Astrocyte (in vitro differentiated cells and primary cell): Measurements from ENCODE around the gene PLA1A. TPM values are rescaled to one million over a fixed set of nuclear protein-coding genes. Genes with fewer than 3 reads are reported as not detected.
A peak's percentile ranks its signal among the peaks of the same experiment; 100 is the strongest.

ENCODE experiments used
- DNase-seq: peaks from one replicate; pipeline ENCODE4 v3.0.0-alpha.2; 2010; ENCODE audit warnings: low read depth
- FAIRE-seq: peaks from 2 replicates; lab custom pipeline; 2011; peaks lifted over from hg19 to GRCh38; lab: Jason Lieb, UNC
- H2AFZ ChIP-seq: 2 replicates; pipeline ENCODE4 v1.6.0; 2012; ENCODE audit warnings: low read depth, low read length, inconsistent platforms
- H3K27ac ChIP-seq: 2 replicates; pipeline ENCODE4 v1.5.1; 2011; ENCODE audit warnings: low read depth, low read length, inconsistent platforms
- H3K27me3 ChIP-seq: 2 replicates; pipeline ENCODE4 v1.6.0; 2011; ENCODE audit warnings: low read length, inconsistent platforms; ENCODE audit not compliant: insufficient read depth
- H3K36me3 ChIP-seq: 2 replicates; pipeline ENCODE4 v1.5.1; 2011; ENCODE audit warnings: low read length, inconsistent platforms; ENCODE audit not compliant: insufficient read depth
- H3K4me1 ChIP-seq: 2 replicates; pipeline ENCODE4 v1.5.1; 2011; ENCODE audit warnings: low read length, inconsistent platforms; ENCODE audit not compliant: insufficient read depth
- H3K4me2 ChIP-seq: 2 replicates; pipeline ENCODE4 v1.6.0; 2012; ENCODE audit warnings: low read length, inconsistent platforms
- H3K4me3 ChIP-seq: 2 replicates; pipeline ENCODE4 v1.5.1; 2011; ENCODE audit warnings: low read depth, mild to moderate bottlenecking, low read length, inconsistent platforms; ENCODE audit not compliant: insufficient read depth
- H3K79me2 ChIP-seq: 2 replicates; pipeline ENCODE4 v1.6.0; 2012; ENCODE audit warnings: mild to moderate bottlenecking, low read length, inconsistent platforms; ENCODE audit not compliant: insufficient read depth
- H3K9ac ChIP-seq: 2 replicates; pipeline ENCODE4 v1.6.0; 2012; ENCODE audit warnings: mild to moderate bottlenecking, low read length, inconsistent platforms
- H3K9me3 ChIP-seq: 2 replicates; pipeline ENCODE4 v1.5.1; 2012; ENCODE audit warnings: low read depth, mild to moderate bottlenecking, low read length, inconsistent platforms; ENCODE audit not compliant: insufficient read depth
- H4K20me1 ChIP-seq: 2 replicates; pipeline ENCODE4 v1.6.0; 2012; ENCODE audit warnings: low read length, inconsistent platforms; ENCODE audit not compliant: insufficient read depth
- H3K27ac Mint-ChIP-seq: one replicate; pipeline ENCODE4 v1.8.0; 2021; ENCODE audit warnings: mild to moderate bottlenecking, mixed read lengths; ENCODE audit not compliant: unreplicated experiment
- H3K27me3 Mint-ChIP-seq: one replicate; pipeline ENCODE4 v1.8.0; 2021; ENCODE audit warnings: low read depth, mixed read lengths; ENCODE audit not compliant: unreplicated experiment
- H3K36me3 Mint-ChIP-seq: one replicate; pipeline ENCODE4 v1.8.0; 2021; ENCODE audit warnings: low read depth, mixed read lengths; ENCODE audit not compliant: unreplicated experiment
- H3K4me1 Mint-ChIP-seq: one replicate; pipeline ENCODE4 v1.8.0; 2021; ENCODE audit warnings: low read depth, mixed read lengths; ENCODE audit not compliant: unreplicated experiment
- H3K4me3 Mint-ChIP-seq: one replicate; pipeline ENCODE4 v1.8.0; 2021; ENCODE audit warnings: mild to moderate bottlenecking, moderate library complexity, mixed read lengths; ENCODE audit not compliant: unreplicated experiment
- H3K9me3 Mint-ChIP-seq: one replicate; pipeline ENCODE4 v1.8.0; 2021; ENCODE audit warnings: mild to moderate bottlenecking, mixed read lengths; ENCODE audit not compliant: unreplicated experiment
- CTCF ChIP-seq: IDR thresholded peaks from 2 replicates; pipeline ENCODE4 v1.5.1; 2011; ENCODE audit warnings: low read depth, mild to moderate bottlenecking, inconsistent platforms, low read length, moderate library complexity; ENCODE audit not compliant: insufficient read depth
- EZH2 ChIP-seq: IDR thresholded peaks from 2 replicates; pipeline ENCODE4 v1.6.1; 2012; ENCODE audit warnings: mild to moderate bottlenecking, low read length, inconsistent platforms; ENCODE audit not compliant: insufficient read depth
- total RNA-seq: library from RNA; stranded (reverse); gene quantifications from 2 replicates; pipeline ENCODE4 v1.2.1, GENCODE V29; 2021

PLA1A gene
- total RNA-seq, 1 donor from 2014 or later: 0.91 TPM

GRCh38 chr3:119604878-119605277 lies 7.2 kb downstream of the PLA1A start:
- no peaks in the 10 kb centered on the region for H4K20me1 ChIP-seq
- peak overlapping the region; percentile 4 for H3K4me2 ChIP-seq
- H3K9me3 ChIP-seq: no peaks in the 10 kb centered on the region
- peak overlapping the region; percentile 36 for H2AFZ ChIP-seq
- no peak overlapping the region for H3K9ac ChIP-seq
- no peaks in the 10 kb centered on the region for H3K79me2 ChIP-seq
- Mint-ChIP-seq H3K27me3 (peaks cover 15% of the 10 kb centered on the region), H3K27ac (no peak overlapping the region), H3K4me1 (peaks cover 10% of the 10 kb centered on the region), H3K36me3 (no peaks in the 10 kb centered on the region), H3K4me3 (no peak overlapping the region), H3K9me3 (no peaks in the 10 kb centered on the region)
- H3K4me1 ChIP-seq: peaks cover 9% of the 10 kb centered on the region
- no peak overlapping the region for H3K27ac ChIP-seq
- H3K4me3 ChIP-seq: no peak overlapping the region
- TF ChIP-seq CTCF (no peak), EZH2 (no peak)
- peaks cover 5% of the 10 kb centered on the region for H3K27me3 ChIP-seq
- DNase-seq: peak; percentile 80
- no peak for FAIRE-seq
- H3K36me3 ChIP-seq: no peaks in the 10 kb centered on the region

GRCh38 chr3:119608405-119609000 lies 10.8 kb downstream of the PLA1A start:
- Histone ChIP-seq H3K36me3 (no peaks in the 10 kb centered on the region), H3K4me3 (no peak overlapping the region), H4K20me1 (no peaks in the 10 kb centered on the region), H3K4me2 (no peak overlapping the region), H3K79me2 (no peaks in the 10 kb centered on the region), H3K9me3 (no peaks in the 10 kb centered on the region), H2AFZ (no peak overlapping the region), H3K4me1 (peaks cover 9% of the 10 kb centered on the region), H3K9ac (no peak overlapping the region), H3K27me3 (peaks cover 7% of the 10 kb centered on the region), H3K27ac (no peak overlapping the region)
- TF ChIP-seq CTCF (no peak), EZH2 (no peak)
- Mint-ChIP-seq H3K4me1 (peaks cover 5% of the 10 kb centered on the region), H3K4me3 (no peak overlapping the region), H3K27me3 (peaks cover 15% of the 10 kb centered on the region), H3K9me3 (peaks cover 12% of the 10 kb centered on the region), H3K27ac (no peak overlapping the region), H3K36me3 (peaks cover 3% of the 10 kb centered on the region)
- DNase-seq: no peak
- no peak for FAIRE-seq

- Histone ChIP-seq H3K4me1 (peaks cover 9% of the 10 kb centered on the region), H3K4me2 (no peak overlapping the region), H3K27me3 (peaks cover 7% of the 10 kb centered on the region), H3K36me3 (no peaks in the 10 kb centered on the region), H3K79me2 (no peaks in the 10 kb centered on the region), H2AFZ (no peak overlapping the region), H3K27ac (no peak overlapping the region), H3K9ac (no peak overlapping the region), H3K4me3 (no peak overlapping the region), H3K9me3 (no peaks in the 10 kb centered on the region), H4K20me1 (no peaks in the 10 kb centered on the region)
- FAIRE-seq (no peak), DNase-seq (no peak)
- H3K36me3 Mint-ChIP-seq: peaks cover 3% of the 10 kb centered on the region
- no peak overlapping the region for H3K4me3 Mint-ChIP-seq
- H3K9me3 Mint-ChIP-seq: peaks cover 12% of the 10 kb centered on the region
- H3K27ac Mint-ChIP-seq: no peak overlapping the region
- peaks cover 15% of the 10 kb centered on the region for H3K27me3 Mint-ChIP-seq
- no peak for TF ChIP-seq EZH2
- TF ChIP-seq CTCF: no peak
- peaks cover 5% of the 10 kb centered on the region for H3K4me1 Mint-ChIP-seq
Observed at GRCh38 chr3:119609301-119609700, 11.6 kb downstream of the PLA1A start.
